K562 (cell line): ENCODE measurements around the gene CYSRT1. TPM values are rescaled to one million over a fixed set of nuclear protein-coding genes. Genes with fewer than 3 reads are reported as not detected.
A peak's percentile ranks its signal among the peaks of the same experiment; 100 is the strongest.

ENCODE experiments used
- ATF1 ChIP-seq, 2 experiments: fragments of 450-650 bp in 1 of 2; IDR thresholded peaks; 2 replicates each; pipeline ENCODE4 v1.6.1; 2016; ENCODE audit warnings: missing compliant biosample characterization in 1 of 2, missing genetic modification characterization in 1 of 2
- ELF4 ChIP-seq: fragments of 450-650 bp; formaldehyde crosslinking; IDR thresholded peaks from 2 replicates; pipeline ENCODE4 v1.4.0; 2022; ENCODE audit warnings: missing genetic modification characterization
- GATA2 ChIP-seq: sonication (generic); formaldehyde crosslinking; IDR thresholded peaks from 2 replicates; pipeline ENCODE4 v1.4.0; 2020; ENCODE audit warnings: mild to moderate bottlenecking, missing genetic modification reagents
- HDAC3 ChIP-seq: fragments of 450-650 bp; IDR thresholded peaks from 2 replicates; pipeline ENCODE4 v1.6.1; 2018; ENCODE audit warnings: borderline replicate concordance, mild to moderate bottlenecking, moderate library complexity; ENCODE audit not compliant: partially characterized antibody
- HNRNPUL1 ChIP-seq: fragments of 200-400 bp; formaldehyde crosslinking; IDR thresholded peaks from 2 replicates; pipeline ENCODE4 v1.6.1; 2017; ENCODE audit warnings: low read length
- KLF16 ChIP-seq: IDR thresholded peaks from 2 replicates; pipeline ENCODE4 v1.6.1; 2016; ENCODE audit warnings: antibody characterized with exemption
- MCM3 ChIP-seq: fragments of 450-650 bp; IDR thresholded peaks from 2 replicates; pipeline ENCODE4 v1.6.1; 2016
- NR2C2 ChIP-seq, 2 experiments: fragments of 200-800 bp in 1 of 2; sonication (Bioruptor generic) in 1 of 2; sonication (generic) in 1 of 2; formaldehyde crosslinking in 1 of 2; IDR thresholded peaks; 2 replicates each; pipeline versions ENCODE4 v1.6.1 to v1.8.0; 2016 to 2022; ENCODE audit warnings: mild to moderate bottlenecking in 1 of 2, missing compliant biosample characterization in 1 of 2, missing genetic modification characterization in 1 of 2, missing genetic modification reagents in 1 of 2
- POLR2AphosphoS5 ChIP-seq: IDR thresholded peaks from 2 replicates; pipeline ENCODE4 v1.6.1; 2011; ENCODE audit warnings: mild to moderate bottlenecking, low read depth, low read length, moderate library complexity; ENCODE audit not compliant: control insufficient read depth, insufficient read depth
- PREB ChIP-seq: sonication (generic); formaldehyde crosslinking; IDR thresholded peaks from 2 replicates; pipeline ENCODE4 v1.8.1; 2023; ENCODE audit warnings: mild to moderate bottlenecking, missing genetic modification reagents
- RHOXF2B ChIP-seq: fragments of 250-450 bp; sonication (Bioruptor Pico); conservative IDR thresholded peaks from 2 replicates; pipeline ENCODE4 v1.5.1; 2021
- SLC30A9 ChIP-seq: fragments of 250-450 bp; sonication (Bioruptor Pico); IDR thresholded peaks from 2 replicates; pipeline ENCODE4 v1.8.0; 2022; ENCODE audit warnings: mild to moderate bottlenecking, moderate library complexity
- SMARCA5 ChIP-seq: fragments of 450-650 bp; IDR thresholded peaks from 2 replicates; pipeline ENCODE4 v1.6.1; 2016
- TEAD1 ChIP-seq, 2 experiments: fragments of 450-650 bp in 1 of 2; sonication (generic) in 1 of 2; formaldehyde crosslinking; IDR thresholded peaks; 2 replicates each; pipeline versions ENCODE4 v1.4.0 to v1.8.0; 2020 to 2022; ENCODE audit warnings: mild to moderate bottlenecking in 2 of 2, missing genetic modification reagents in 1 of 2
- polyA plus RNA-seq, 8 experiments: library from polyadenylated mRNA; depleted of rRNA in 4 of 8; stranded (reverse) in 5 of 8; unstranded in 3 of 8; fragments of >200 nt; fragmentation: Nextera tagmentation in 2 of 8; fragmentation: Illumina TruSeq in 1 of 8; extraction: Ambion mirVana in 2 of 8; extraction: Trizol in 1 of 8; gene quantifications; 2 replicates each; pipeline versions ENCODE4 v1.2.1 to v1.2.3, GENCODE V29; 2011 to 2014; ENCODE audit warnings: inconsistent platforms in 1 of 8, missing spikeins in 1 of 8
- total RNA-seq, 7 experiments: library from RNA; depleted of rRNA in 6 of 7; stranded (reverse); fragments of >200 nt in 6 of 7; fragmentation: Illumina TruSeq in 2 of 7; extraction: Trizol in 2 of 7; gene quantifications; 2 replicates each; pipeline versions ENCODE4 v1.2.1 to v1.2.3, GENCODE V29; 2011 to 2021; ENCODE audit warnings: low replicate concordance in 1 of 7
- TF ChIP-seq, protein P1 (sequence below): fragments of 250-450 bp; sonication (Bioruptor Pico); IDR thresholded peaks from 2 replicates; pipeline ENCODE4 v1.4.0; 2020; ENCODE audit warnings: mild to moderate bottlenecking, moderate library complexity
- TF ChIP-seq, protein P2 (sequence below), 2 experiments: fragments of 450-650 bp in 1 of 2; sonication (generic) in 1 of 2; formaldehyde crosslinking; conservative IDR thresholded peaks; 2 replicates each; pipeline versions ENCODE4 v1.4.0 to v1.8.1; 2020 to 2022; ENCODE audit warnings: mild to moderate bottlenecking in 1 of 2, missing genetic modification reagents in 1 of 2
- TF ChIP-seq, protein P3 (sequence below), 2 experiments: fragments of 200-800 bp in 1 of 2; sonication (Bioruptor generic) in 1 of 2; sonication (generic) in 1 of 2; formaldehyde crosslinking in 1 of 2; IDR thresholded peaks in 1 of 2; conservative IDR thresholded peaks in 1 of 2; 2 replicates each; pipeline versions ENCODE4 v1.5.0 to v1.6.1; 2016 to 2020; ENCODE audit warnings: missing compliant biosample characterization in 1 of 2, missing genetic modification characterization in 1 of 2, missing genetic modification reagents in 1 of 2
- TF ChIP-seq, protein P4 (sequence below): fragments of 450-650 bp; IDR thresholded peaks from 2 replicates; pipeline ENCODE4 v1.6.1; 2016; ENCODE audit warnings: antibody characterized with exemption
- TF ChIP-seq, protein P5 (sequence below): fragments of 250-450 bp; sonication (Bioruptor Pico); IDR thresholded peaks from 2 replicates; pipeline ENCODE4 v1.8.0; 2021; ENCODE audit warnings: mild to moderate bottlenecking, moderate library complexity

The CYSRT1 gene
- total and polyA plus RNA-seq, 9 of the 15 experiments (the other 6 are each of a cell fraction or from before 2014, with no cell fraction given) = 0.04 to 1.4 (median 0.42) TPM; not detected in 3

GRCh38 chr9:137227054-137227852 lies 2.3 kb downstream of the CYSRT1 start, which contains the start of gene RNF224 (continued):
- TF ChIP-seq, protein P1, sequence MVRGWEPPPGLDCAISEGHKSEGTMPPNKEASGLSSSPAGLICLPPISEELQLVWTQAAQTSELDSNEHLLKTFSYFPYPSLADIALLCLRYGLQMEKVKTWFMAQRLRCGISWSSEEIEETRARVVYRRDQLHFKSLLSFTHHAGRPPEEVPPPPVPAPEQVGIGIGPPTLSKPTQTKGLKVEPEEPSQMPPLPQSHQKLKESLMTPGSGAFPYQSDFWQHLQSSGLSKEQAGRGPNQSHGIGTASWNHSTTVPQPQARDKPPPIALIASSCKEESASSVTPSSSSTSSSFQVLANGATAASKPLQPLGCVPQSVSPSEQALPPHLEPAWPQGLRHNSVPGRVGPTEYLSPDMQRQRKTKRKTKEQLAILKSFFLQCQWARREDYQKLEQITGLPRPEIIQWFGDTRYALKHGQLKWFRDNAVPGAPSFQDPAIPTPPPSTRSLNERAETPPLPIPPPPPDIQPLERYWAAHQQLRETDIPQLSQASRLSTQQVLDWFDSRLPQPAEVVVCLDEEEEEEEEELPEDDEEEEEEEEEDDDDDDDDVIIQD (CRISPR knock-in tag) = no peak
- TF ChIP-seq, protein P2, sequence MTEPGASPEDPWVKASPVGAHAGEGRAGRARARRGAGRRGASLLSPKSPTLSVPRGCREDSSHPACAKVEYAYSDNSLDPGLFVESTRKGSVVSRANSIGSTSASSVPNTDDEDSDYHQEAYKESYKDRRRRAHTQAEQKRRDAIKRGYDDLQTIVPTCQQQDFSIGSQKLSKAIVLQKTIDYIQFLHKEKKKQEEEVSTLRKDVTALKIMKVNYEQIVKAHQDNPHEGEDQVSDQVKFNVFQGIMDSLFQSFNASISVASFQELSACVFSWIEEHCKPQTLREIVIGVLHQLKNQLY (CRISPR knock-in tag; conservative IDR thresholded peaks at IDR 0.05) = no peak
- no peak for TF ChIP-seq SLC30A9
- TF ChIP-seq SMARCA5 = no peak
- no peak for TF ChIP-seq MCM3
- TF ChIP-seq ATF1 (CRISPR knock-in tag; IDR thresholded peaks at IDR 0.05) = no peak
- TF ChIP-seq ATF1 (tag; IDR thresholded peaks at IDR 0.05) = peak; percentile 27; the same call in 1 of the 2 replicates
- TF ChIP-seq TEAD1 (CRISPR knock-in tag; IDR thresholded peaks at IDR 0.05) = 0 out of 4 replicates have a peak, but pooled peaks of 1 of the 2 experiments have one; percentile 12
- TF ChIP-seq GATA2 (CRISPR knock-in tag) = no peak
- no peak for TF ChIP-seq NR2C2 (CRISPR knock-in tag; IDR thresholded peaks at IDR 0.05)
- no peak for TF ChIP-seq NR2C2 (tag; IDR thresholded peaks at IDR 0.05)
- no peak for TF ChIP-seq KLF16
- TF ChIP-seq HNRNPUL1 = no peak
- TF ChIP-seq HDAC3 = no peak
- TF ChIP-seq, protein P3, sequence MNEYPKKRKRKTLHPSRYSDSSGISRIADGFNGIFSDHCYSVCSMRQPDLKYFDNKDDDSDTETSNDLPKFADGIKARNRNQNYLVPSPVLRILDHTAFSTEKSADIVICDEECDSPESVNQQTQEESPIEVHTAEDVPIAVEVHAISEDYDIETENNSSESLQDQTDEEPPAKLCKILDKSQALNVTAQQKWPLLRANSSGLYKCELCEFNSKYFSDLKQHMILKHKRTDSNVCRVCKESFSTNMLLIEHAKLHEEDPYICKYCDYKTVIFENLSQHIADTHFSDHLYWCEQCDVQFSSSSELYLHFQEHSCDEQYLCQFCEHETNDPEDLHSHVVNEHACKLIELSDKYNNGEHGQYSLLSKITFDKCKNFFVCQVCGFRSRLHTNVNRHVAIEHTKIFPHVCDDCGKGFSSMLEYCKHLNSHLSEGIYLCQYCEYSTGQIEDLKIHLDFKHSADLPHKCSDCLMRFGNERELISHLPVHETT (CRISPR knock-in tag; conservative IDR thresholded peaks at IDR 0.05 in 1 of 2, IDR thresholded peaks at IDR 0.05 in 1 of 2) = no peak
- TF ChIP-seq PREB (CRISPR knock-in tag) = no peak
- TF ChIP-seq RHOXF2B = no peak
- TF ChIP-seq, protein P4, sequence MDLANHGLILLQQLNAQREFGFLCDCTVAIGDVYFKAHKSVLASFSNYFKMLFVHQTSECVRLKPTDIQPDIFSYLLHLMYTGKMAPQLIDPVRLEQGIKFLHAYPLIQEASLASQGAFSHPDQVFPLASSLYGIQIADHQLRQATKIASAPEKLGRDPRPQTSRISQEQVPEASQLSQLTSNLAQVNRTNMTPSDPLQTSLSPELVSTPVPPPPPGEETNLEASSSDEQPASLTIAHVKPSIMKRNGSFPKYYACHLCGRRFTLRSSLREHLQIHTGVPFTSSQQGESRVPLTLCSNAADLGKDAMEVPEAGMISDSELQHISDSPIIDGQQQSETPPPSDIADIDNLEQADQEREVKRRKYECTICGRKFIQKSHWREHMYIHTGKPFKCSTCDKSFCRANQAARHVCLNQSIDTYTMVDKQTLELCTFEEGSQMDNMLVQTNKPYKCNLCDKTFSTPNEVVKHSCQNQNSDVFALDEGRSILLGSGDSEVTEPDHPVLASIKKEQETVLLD = no peak
- no peak for TF ChIP-seq POLR2AphosphoS5
- TF ChIP-seq ELF4 (CRISPR knock-in tag) = no peak
- TF ChIP-seq, protein P5, sequence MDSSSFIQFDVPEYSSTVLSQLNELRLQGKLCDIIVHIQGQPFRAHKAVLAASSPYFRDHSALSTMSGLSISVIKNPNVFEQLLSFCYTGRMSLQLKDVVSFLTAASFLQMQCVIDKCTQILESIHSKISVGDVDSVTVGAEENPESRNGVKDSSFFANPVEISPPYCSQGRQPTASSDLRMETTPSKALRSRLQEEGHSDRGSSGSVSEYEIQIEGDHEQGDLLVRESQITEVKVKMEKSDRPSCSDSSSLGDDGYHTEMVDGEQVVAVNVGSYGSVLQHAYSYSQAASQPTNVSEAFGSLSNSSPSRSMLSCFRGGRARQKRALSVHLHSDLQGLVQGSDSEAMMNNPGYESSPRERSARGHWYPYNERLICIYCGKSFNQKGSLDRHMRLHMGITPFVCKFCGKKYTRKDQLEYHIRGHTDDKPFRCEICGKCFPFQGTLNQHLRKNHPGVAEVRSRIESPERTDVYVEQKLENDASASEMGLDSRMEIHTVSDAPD (CRISPR knock-in tag) = no peak
